Left hindlimb (tissue), 1 donor: ENCODE results near the gene MED26.

Experiments used
- DNase-seq: peaks from one replicate; pipeline ENCODE4 v3.0.0-alpha.2; 2018

The MED26 gene

DNA sequence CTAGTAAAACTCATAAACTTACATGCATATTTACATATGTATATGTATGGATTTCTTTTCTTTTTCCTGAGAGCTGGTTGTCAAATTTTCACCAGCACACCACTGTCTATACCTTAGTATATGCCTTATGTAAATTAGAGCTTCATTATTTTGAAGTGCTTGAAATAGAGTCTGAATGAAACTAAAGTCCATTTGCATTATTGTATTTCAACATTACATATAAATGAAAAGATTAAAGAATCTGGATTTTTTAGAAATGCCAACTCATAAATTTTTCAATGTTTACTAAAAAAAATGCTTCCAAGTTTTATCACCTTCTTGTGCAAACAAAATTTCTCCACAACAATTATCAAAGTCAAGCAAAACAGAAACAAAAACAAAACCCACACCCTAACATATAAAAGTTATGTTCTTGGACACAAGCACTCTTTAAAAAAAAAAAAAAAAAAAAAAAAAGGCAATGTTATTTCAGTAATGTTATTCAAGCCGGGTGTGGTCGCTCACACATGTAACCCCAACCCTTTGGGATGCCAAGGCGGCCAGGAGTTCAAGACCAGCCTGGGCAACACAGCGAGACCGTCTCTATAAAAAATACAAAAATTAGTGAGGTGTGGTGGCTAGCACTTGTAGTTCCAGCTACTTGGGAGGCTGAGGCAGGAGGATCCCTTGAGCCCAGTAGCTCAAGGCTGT is 18.3 kb downstream of the MED26 start:
- DNase-seq: no peak

DNA sequence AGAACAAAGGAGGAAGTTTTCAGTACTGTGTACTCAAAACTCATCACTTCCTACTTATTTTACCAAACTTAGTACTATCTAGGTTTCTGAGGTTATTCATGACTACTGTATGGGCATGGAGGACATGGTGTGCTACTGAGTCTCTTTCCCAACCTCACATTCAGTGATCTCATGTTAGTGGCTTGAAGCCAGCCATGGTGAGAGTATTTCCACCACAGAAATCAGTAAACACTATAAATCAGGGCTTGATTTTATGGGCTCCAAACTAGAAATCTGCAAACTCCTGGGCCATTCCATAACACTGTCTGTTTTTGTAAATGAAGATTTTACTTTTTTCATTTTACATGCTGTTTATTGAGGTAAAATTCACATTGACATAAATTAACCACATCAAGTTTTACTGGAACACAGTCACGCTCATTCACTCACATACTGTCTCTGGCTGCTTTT is 19.7 kb downstream of the MED26 start:
- no peak for DNase-seq

DNA sequence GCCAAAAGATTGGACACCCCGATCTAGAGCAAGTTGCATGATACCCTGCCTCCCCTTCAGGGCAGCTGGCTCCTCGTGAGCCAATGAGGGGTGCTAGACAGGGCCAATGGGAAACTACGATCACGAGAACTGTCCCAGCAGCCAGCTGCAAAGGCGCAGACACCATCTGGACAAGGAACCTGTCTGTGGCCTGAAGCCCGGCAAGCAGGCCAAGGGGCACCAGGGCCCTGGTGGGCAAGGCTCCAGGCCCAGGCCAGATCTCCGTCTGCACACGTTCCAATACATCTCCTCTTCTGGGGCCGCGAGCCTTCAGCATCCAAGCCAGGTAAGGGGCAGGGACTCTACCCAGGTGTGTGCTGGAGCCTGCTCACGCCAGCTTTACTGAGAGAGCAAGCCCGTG is 20.2 kb downstream of the MED26 start:
- no peak for DNase-seq

DNA sequence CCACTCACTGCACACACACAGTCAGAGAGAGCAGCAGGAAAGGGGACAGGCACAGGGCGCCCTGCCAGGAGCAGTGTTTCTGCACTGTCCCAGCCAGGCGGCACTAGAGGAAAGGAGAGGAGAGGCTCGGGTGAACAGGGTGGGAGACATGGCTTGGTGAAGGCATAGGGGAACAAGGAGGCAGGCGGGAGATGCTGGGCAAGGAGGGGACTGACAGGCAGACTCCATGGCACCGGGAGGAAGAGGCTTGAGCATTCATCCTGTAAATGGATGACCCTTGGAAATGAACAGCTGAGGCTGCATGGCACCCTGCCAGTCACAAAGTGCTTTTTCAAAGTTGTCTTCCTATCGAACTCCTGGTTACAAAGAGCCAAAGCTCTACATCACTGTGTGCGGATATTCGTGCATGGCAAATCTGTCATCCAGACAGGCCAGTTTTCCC is 22.4 kb downstream of the MED26 start:
- DNase-seq: no peak

DNA sequence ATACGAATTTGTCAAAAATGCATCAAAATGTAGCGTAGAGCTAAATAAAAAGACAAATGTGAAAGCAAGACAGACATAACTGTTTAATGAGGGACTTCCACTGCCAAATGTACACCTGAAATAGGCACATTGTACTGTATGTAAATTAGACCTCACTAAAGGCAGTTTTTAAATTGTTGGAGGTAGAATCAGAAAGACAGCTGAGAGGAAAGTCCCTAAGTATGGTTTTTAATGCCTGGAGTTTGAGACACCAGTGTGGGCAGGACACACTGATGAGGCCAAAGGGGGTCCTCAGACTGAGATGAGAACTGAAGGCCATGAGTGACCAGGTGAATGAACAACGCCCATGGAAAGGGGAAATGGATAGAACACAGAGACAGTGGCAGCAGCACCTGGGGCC is 22.9 kb downstream of the MED26 start:
- no peak for DNase-seq

DNA sequence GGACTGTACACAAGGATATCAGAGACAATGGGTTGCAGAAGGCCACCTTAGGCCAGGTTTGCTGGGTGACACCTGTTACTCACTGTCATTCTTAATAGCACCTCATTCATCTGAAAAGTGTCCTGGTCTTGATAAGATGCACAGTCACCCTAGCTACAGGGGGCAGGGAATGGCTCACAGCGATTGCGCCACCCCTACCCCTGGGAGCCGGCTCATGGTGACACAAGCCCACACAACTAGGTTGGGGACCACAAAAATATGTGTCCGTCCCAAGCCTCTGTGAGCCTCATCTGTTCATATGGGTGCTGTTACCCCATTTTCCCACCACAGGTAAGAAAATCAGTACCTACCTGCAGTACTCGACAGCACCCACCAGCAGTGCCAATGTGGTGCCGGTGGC is 23.4 kb downstream of the MED26 start:
- DNase-seq: no peak

DNA sequence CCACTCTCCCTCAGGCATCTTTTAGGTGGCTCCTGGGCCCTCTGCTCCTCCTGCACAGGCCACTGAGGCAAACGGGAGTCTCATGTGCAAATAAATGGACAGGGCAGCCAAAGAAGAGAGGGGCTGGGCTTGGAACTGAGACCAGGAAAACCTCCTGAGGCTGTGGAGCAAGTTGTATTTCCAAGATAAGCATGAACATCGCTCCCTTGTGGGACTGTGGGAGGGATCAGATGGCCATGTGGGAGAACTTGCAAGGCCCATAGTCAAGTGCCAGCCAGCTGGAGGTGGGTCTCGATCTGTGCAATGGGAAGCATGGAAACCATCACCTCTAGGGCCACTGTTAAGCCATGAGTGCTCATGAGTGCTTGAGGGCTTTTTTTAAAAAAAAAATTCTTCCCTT is 24.9 kb downstream of the MED26 start:
- DNase-seq: no peak

DNA sequence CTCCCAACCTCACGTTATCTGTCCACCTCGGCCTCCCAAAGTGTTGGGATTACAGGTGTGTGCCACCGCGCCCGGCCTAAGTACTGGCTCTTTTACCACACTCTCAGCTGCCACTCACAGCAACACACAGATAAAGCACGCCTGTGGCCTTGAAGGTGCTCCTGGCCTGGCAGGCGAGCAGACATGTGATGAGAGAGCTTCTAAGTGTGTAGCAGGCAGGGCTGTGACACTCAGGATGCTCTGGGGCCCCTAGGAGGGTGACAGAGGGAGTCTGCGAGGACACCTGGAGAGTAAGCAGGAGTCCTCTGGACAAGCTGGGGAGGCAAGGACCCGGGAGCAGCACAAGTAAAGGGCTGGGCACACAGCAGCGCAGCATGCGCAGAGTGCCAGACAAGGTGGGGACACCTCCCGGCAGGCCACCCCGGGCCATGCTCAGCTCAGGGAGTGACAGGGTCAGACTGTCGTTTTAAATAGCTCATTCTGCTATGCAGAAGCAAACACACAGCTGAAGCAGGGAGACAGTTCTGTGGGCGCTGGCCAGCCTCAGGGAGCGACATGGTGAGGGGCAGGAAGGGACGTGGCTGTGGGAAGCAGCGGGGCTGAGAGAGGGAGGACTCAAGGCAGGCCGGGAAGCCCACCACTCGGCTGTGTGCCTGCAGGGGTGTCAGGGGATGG is 26.5 kb downstream of the MED26 start:
- no peak for DNase-seq

DNA sequence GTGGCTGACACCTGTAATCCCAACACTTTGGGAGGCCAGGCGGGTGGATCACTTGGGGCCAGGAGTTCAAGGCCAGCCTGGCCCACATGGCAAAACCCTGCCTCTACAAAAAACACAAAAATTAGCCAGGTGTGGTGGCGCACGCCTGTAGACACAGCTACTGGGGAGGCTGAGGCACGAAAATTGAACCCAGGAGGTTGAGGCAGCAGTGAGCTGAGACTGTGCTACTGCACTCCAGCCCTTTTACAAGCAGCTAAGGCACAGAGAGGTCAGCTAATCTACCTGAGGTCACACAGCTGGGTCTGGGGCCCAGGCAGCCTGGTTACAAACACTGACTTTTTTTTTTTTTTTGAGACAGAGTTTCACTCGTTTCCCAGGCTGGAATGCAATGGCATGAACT is 27.2 kb downstream of the MED26 start:
- DNase-seq: no peak

DNA sequence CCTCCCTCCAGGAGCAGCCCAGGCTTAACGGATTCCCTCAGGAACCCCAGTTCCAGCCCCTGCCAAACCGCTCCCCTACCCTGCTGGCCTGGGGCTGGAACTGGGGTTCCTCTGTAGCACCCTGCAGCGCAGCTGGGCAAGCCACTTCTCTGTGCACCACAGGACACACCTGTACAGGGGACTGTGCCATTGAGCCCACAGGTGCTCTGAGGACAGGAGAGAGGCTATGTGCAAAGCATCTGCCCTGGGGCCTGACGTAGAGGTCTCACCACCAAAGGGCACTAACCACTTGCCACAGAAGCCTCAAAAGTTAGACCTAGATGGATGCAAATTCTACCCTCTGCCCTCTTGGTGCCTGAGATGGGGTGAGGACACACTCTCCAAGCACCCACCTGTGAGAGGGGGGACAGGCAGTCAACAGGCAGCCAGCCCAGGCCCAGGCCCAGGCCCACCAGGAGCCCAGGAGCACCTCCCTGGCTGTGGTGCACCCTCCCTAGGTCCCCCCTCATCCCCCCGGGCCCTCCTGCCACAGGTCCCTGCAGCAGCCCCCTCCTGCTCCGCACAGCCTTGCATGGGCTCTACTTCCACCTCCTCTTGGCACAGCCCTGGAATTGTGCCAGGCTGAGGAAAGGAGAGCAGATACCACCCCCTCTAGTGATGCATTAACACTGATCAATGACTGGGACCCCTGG is 28.2 kb downstream of the MED26 start:
- no peak for DNase-seq

DNA sequence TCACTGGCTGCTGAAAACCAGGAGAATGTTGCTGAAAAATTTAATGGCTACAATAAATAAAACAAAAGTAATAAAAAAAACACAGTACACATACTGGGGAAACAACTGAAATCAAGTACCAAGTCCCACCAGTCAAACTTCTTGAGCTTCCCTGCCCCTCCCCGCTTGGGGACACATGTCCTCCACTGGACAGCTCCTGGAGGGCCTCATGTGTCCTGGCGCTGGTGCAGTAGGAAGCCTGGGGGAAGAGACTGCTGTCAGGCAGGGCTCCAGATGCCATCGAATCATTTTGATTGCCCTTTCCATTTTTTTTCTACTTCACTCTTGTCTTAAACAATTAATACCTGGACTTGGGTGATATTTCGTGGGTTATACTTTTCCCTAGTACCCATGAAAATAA is 29.2 kb downstream of the MED26 start:
- DNase-seq: no peak

DNA sequence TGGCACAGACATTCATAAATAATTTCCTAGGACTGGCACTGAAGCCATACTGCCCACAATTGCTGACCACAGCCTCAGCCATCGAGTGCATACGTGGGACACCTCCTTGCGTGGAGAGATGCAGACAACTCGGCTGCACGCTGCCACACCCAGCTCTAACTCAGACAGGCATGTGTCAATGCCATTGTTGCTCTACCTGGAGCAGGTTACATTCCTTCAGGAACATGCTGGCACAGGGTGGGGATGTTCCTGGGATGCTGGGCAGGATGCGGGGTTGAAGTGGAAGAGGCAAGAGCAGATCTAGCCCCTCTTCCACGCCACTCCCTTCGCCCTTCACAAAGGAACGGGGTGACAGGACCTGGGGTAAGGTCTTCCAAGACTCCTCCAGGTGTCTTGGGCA is 31.6 kb downstream of the MED26 start:
- no peak for DNase-seq

DNA sequence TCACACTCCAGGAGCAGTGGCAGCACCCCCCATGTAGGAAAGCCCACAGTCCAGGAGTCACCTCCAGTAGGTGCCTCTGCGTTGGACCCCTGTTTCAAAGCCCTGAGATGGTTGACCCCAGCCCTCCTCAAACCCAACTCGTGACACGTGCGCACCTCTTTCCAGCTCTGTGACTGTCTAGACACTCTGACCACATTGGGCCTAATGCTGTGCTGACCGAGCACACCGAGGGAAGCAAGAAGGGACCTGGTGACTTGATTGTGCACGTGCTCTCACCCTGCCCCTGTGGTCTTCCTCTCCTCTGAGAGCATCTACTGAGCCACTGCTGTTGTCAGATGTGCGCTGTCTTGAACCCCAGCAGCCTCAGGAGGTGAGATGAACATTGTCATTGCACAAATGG is 32.9 kb downstream of the MED26 start:
- no peak for DNase-seq

DNA sequence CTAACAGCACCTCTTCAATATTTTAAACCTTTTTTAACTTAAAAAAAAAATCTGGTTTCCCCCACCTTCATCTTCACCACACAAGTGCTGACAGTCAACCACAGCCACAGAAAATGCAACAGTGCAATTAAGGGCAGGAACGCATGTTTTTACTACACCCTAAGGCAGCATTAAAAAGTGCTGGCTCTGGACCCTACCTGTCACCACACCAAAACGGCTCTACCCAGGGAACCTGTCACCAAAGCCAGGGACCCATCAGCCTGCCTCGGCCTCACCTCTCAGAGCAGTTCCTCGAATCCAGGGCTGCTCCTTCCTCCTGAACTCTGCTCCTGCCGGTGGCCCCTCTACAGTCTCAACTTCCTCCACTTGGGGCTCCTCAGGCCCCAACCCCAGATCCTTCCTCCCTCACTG is 33.3 kb downstream of the MED26 start:
- no peak for DNase-seq

DNA sequence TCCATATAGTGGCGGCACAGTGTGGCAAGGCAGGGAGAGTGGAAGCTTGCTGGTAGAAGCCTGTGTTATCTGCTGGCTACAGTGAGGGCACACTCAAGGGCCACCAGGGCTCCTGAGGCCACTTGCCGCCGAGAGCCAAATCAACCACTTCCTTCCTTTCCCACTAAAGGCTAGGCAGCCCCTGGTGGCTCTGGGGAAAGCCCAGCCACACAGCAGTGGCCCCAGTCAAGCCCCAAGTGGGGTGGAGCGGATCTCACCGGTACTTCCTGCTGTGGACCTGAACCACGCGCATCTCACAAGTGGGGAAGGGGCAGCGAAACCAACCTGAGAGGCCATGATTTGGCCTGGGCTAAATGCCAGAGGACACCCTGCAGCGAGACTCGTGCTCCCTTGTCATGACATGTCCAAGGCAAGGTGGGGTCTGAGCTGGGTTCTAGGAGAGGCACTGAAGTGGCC is 33.8 kb downstream of the MED26 start:
- no peak for DNase-seq

DNA sequence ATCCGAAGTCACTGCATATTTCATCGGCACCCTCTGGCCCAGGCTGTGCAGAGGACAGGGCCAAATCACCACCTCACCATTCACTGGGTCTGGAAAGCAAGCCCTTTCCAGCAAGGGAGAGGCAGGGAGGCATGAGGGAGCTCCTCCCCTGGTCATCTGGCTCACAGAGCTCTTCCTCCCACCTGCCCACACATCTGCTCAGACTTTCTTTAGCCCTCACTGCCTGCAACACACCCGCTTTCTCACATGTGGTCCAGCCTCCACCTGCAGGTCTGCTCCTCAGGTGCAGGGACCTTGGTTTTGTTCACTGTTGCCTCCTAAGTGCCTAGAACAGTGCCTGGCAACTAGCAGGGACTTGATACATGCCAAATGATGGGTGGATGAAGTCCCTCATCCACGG is 34.8 kb downstream of the MED26 start:
- DNase-seq: no peak

DNA sequence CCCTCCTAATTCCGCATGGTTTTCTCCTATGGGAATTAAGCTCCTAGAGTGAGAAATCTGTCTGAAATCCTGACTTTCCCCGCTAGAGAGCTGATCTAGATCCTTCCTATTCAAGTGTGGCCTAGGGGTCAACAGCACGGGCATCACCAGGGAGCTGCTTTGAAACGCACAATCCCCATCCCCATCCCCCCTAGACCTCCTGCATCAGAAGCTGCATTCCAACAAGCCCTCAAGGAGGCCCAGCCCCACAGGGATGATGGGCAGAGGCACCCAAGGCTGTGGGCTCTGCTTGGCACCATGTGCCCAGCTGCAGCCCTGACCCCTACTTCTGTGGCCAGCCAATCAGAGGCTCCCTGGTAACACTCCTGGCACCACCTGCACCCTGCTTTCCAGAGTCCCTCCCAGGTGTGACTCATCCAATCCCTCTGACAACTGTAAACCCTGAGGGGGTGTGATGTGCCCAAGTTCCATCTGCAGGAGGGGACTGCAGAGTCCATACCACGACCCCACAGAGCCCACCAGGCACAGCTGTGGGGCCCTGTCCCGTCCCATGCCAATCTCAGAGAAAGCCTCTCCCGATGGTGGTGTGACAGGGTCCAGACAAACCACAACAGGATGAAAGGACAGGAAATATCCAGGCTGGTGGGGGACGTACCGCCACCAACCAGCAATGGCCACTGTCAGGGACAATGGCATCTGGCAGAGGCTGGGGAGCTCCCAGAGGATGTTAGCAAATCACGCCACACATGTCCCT is 36.0 kb downstream of the MED26 start:
- no peak for DNase-seq

DNA sequence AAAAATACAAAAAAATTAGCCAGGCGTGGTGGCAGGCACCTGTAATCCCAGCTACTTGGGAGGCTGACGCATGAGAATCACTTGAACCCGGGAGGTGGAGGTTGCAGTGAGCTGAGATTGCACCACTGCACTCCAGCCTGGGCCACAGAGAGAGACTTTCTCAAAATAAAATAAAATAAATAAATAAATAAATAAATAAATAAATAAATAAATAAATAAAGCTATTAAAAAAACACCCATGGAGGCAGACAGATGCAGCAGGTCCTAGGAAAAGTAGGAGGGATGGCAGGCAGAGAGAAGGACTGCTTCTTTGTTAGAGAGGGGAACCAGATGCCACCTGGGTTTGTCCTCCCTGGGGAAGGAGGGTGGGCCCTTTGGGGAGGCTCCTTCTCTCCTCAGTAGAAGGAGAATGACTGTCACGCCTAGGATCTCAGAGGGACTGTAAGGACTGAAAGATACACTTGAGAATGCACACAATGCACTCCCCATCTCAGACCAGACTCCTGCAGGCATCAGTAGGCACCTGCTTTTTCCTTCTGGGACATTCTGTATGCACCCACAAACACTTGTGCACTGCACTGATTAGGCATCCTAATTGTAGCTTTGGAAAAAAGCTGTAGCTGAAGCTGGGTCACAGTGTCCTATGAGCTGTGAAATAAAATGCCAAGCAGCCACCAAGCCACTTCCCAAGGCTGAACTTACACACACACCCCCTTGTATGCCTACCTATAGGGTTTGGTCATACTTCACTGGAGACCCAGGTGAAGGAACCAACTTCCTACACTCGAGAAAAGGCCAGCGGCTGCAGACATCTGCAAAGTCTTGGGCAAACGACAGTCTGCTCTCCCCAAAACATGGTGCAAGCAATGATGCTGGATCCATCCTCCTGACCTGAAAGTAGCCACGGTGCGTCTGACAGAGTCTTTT is 36.9 kb downstream of the MED26 start:
- no peak for DNase-seq

DNA sequence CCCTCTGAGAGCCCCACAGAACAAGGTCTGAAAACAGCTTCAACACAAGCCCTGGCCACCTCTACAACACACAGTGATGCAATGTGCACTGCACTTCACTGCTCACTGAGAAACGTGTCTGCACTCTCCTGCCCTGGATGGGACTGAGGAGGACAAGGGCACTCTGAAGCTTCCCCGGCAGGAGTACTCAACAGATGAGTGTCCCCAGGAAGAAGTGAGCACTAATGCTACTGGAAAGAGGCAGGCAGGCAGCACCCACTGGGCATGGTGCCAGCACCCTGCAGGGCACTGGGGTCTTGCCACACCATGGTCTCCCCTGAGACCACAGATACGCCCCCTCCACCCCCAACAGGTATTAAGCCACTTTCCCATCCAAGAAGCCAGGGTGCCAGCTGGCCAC is 38.1 kb downstream of the MED26 start:
- no peak for DNase-seq

DNA sequence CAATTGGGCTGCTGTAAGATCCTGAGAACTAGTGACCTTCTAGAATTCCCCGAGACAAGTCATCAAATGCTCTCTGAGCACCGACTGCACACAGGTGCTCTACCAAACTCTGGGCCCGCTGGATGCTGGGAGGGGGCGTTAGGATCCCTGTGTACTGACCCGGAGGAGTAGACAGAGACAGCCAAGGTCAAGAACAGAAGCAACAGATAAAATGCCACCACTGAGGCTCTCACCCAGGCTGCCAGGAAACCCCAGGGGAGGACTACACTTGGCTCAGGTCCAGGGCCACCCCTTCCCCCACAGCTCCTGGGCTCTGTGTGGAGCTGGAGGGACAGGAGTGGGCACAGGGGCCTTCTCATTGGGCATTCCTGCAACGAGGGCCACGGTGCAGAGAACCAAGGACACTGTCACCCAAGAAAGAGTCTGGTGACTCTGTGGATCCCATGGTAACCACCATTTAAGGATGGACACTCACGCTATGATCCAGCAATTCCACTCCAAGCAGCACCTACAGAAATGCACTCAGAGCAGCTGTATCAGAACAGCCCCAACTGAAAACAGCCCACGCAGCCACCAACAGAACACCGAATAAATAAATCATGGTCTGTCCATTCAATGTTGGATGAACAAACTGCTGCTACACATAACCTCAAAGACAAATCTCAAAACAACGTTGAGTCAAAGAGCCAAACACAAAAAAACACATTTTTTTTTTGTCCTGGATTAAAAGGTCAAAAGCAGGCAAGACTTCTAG is 39.0 kb downstream of the MED26 start:
- no peak for DNase-seq
